ENCODE data around the gene ZNF385B.

The ZNF385B gene

DNA sequence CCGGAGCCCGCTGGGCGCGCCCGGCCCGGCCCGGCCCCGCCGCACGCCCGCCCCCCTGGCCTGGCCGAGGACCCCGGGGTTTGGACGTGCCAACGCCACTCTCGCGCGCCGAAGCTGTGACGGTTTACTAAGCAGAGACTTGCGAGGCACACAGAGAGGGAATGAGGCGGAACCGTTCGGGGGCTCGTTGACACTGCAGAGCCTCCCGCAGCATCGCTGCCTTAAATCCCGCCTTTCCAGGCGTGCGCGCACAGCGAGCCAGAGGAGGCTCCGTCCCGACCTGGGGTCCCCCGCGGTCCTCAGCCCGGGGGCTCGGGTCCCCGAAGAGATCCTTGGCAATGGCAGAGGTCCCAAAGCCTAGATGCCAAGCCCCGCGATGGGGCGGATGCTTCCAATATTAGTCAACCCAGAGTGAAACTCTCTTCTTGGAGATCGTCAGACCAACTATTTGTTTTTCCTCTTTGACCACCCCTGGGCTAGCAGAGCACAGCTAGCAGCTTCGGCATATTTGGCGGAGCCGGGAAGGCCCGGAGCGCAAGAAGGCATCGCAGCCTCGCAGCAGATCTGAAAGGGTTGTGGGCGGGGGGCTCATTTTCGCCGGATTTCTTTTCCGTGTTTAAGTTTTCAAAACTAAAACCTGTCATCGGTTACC lies at the start of gene ZNF385B:
TSS of gene ZNF385B (minus strand) at position 197 of the 652 bp plus-strand sequence.
- peak; percentile 36 for DNase-seq (ENCODE audit: low spot score)
- TF ChIP-seq CTCF (IDR thresholded peaks at IDR 0.05; ENCODE audit: extremely low read depth, missing control alignments), result no peak

DNA sequence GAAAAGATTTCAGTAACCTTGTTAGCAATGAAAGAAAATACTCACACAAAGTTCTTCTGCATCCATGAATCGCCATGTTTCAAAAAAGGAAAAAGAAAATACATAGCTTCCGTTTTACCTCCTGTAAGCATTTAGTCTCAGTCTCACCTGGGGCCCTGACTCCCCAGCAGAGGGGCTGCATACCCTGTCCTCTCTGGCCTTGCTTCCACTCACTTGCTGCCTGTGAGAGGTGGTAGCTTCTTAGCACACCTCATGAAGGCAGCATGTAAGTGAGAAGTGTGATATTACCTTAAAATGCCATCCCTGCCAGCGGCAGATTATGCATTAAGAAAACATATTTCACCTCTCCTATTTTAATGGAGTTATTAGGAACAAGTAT lies 49.3 kb upstream of the ZNF385B start:
- no peak for TF ChIP-seq CTCF (IDR thresholded peaks at IDR 0.05; ENCODE audit: extremely low read depth, missing control alignments)
- DNase-seq (ENCODE audit: low spot score), result no peak

DNA sequence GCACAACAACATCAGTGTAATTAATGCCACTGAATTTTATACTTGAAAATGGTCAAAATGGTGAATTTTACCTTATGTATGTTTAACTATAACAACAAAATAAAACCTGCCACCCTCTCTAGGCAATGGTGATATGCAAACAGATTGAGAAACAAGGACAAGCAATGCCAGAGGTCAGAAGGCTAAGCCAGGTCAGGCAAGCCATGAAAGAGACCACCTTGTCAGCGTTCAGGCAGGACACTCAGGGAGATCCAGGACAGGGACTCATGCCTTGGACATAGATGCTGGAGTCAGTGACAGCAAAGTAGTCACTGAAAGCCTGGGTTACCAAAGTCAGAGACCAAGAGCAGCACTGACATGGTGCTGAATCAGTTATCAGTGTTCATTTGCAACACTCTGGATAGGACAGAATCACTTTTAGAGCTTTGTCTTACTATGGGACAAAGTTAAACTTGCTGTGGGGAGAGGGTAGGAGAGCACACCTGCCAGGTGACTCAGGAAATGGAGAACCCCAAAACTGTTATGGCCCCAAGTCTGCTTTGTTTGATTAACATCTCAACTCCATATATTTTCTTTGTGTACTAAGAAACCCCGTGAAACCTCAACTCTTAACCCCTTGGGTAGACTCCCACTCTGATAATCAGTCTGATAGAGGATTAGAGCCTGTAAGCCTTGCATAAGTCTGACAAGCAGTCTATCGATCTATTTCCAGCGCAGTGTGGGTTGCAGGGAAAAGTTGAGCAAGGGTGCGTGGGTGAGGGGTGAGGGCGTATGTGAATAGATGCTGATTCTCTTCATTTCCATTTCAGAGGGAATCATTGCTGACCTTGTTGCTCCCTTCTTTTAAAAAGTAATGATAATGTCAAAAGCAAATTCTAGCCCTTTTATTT lies 48.7 kb upstream of the ZNF385B start:
- no peak for DNase-seq (ENCODE audit: low spot score)
- TF ChIP-seq CTCF (IDR thresholded peaks at IDR 0.05; ENCODE audit: extremely low read depth, missing control alignments), result no peak

GRCh38 chr2:179900655-179901054 lies 39.2 kb upstream of the ZNF385B start:
- TF ChIP-seq CTCF (IDR thresholded peaks at IDR 0.05; ENCODE audit: extremely low read depth, missing control alignments), result no peak
- no peak for DNase-seq (ENCODE audit: low spot score)

GRCh38 chr2:179899666-179900065 lies 38.3 kb upstream of the ZNF385B start:
- no peak for DNase-seq (ENCODE audit: low spot score)

DNA sequence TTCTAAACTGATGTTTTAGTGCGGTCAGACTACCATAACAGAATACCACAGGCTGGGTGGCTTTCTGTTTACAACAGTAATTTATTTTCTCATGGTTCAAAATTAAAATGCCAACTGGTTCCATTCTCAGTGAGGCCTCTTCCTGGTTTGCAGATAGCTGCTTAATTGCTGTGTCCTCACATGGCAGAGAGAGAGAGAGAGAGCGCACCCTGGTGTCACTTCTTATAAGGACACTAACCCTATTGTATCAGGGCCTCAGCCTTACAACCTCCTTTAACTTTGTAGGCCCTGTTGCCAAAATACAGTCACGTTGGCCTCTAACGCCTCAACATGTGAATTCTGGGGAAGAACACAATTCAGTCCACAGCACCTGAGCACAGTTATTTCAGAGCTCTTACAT lies 37.5 kb upstream of the ZNF385B start:
- DNase-seq (ENCODE audit: low spot score), result peak; percentile 16
- TF ChIP-seq CTCF (IDR thresholded peaks at IDR 0.05; ENCODE audit: extremely low read depth, missing control alignments), result no peak

More at GRCh38 chr2:179899666-179900065, 38.3 kb upstream of the ZNF385B start:
- TF ChIP-seq CTCF (IDR thresholded peaks at IDR 0.05; ENCODE audit: extremely low read depth, missing control alignments), result no peak

DNA sequence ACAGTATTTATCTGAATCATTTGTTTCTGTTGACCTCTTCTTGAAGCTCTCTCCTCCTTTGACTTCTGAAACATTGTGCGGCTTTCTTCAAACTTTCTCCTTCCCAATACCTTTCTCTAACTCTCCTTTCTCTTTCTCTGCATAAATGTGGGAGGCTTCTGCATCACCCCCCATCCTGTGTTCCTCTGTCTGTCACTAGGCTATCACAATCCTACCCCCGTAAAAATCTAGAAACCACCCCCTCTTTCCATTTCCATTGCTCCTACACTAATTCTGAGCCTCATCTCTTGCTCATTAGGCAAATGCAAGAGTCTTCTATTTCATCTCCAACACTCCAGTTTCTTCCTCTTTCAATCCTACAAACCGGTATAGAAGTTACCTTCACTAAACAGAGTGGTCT lies 32.2 kb upstream of the ZNF385B start:
- DNase-seq (ENCODE audit: low spot score), result no peak
- TF ChIP-seq CTCF (IDR thresholded peaks at IDR 0.05; ENCODE audit: extremely low read depth, missing control alignments), result no peak

Data from GM20000 (cell line).